GM12874 (cell line): ENCODE results near the gene CPXM2.

Experiments
- TF ChIP-seq, protein P1 (sequence below): IDR thresholded peaks from 2 replicates; pipeline ENCODE4 v1.5.1; 2011; ENCODE audit warnings: low read depth, mild to moderate bottlenecking, control low read depth, low read length, moderate library complexity; ENCODE audit not compliant: insufficient read depth

The CPXM2 gene

DNA sequence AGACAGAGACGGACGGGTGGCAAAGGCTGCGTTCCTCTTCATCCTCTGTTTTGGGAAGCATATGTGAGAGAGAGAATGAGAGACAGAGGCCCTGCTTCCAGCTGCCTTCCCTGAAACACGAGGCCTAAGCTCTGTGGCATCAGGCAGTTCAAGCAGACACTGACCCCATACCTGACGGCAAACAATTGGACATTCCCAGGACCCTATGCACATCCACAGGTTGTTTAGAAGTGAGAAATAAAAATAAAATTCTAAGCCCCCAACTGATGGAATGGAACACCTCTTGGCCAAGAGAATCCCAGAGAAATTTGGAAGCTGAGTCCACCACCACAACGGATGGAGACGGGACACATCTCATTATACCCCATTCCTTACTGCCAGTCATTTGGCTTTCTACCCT lies 105.3 kb downstream of the CPXM2 start:
- TF ChIP-seq, protein P1, sequence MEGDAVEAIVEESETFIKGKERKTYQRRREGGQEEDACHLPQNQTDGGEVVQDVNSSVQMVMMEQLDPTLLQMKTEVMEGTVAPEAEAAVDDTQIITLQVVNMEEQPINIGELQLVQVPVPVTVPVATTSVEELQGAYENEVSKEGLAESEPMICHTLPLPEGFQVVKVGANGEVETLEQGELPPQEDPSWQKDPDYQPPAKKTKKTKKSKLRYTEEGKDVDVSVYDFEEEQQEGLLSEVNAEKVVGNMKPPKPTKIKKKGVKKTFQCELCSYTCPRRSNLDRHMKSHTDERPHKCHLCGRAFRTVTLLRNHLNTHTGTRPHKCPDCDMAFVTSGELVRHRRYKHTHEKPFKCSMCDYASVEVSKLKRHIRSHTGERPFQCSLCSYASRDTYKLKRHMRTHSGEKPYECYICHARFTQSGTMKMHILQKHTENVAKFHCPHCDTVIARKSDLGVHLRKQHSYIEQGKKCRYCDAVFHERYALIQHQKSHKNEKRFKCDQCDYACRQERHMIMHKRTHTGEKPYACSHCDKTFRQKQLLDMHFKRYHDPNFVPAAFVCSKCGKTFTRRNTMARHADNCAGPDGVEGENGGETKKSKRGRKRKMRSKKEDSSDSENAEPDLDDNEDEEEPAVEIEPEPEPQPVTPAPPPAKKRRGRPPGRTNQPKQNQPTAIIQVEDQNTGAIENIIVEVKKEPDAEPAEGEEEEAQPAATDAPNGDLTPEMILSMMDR, result no peak

DNA sequence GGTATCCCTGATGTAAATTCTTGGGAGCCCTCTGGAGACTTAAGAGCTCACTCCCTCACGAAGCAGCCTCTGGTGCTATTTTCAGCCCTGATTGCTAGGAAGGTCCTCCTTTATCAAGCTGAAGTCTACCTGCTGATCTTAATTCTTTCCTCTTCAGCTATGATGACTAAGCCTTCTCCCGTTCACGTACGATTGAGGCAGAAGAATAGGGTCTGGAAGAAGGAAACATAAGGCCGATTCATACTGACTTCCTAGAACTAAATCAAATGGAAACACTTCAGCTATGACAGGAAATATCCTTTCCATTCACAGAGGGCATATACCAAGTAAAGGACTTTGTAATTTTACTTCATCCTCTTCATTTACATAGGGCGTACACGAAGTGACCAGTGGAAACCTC lies 107.0 kb downstream of the CPXM2 start:
- TF ChIP-seq, protein P1, result no peak

DNA sequence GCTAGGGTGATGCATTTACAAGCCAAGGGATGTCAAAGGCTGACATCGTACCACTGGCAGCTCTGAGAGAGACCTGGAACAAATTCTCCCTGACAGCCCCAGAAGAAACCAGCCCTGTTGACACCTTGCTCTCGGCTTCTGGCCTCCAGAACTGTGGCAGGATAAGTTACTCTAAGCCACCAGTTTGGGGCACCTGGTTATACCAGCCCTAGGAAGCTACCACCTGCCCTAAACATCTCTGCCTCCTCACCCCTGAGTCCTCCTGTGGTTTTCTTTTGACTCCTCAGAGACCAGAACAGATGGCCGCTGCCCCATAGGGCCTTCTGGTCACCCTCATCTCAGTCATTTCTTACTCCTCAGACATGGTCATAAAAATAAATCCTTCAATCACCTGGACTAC lies 107.4 kb downstream of the CPXM2 start:
- TF ChIP-seq, protein P1, result no peak

DNA sequence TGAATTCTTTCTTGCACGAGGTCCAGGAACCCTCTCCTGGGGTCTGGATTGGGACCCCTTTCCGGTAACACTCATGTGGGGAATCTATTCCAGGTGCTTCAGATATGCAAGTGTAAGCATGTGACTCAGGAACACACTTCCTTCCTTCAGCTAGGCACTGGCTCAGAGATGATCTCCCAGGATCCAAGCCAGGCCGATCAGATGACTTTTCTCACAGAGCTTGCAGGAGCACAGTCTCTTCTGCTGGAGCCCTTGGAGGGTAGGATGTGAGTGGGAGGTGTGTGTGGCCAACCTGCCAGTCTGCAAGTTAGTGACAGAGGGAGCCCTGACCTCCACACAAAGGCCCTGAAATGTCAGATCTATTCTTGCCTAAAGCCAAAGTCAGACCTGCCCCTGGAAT lies 108.3 kb downstream of the CPXM2 start:
- TF ChIP-seq, protein P1, result no peak

DNA sequence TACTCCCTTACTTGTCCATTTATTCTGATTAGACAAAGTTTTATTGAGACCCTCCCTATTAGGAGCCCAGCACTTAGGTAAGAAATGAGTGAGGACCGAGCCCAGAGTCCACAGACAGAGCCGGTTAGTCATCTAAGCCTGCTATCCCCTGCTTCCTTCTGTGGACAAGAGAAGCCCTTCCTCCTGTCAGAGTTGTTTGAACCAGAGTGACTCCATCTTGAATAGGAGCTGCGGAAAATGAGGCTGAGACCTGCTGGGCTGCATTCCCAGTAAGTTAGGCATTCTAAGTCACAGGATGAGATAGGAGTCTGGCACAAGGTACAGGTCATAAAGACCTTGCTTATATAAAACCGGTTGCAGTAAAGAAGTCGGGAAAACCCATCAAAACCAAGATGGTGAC lies 109.1 kb downstream of the CPXM2 start:
- TF ChIP-seq, protein P1, result no peak

DNA sequence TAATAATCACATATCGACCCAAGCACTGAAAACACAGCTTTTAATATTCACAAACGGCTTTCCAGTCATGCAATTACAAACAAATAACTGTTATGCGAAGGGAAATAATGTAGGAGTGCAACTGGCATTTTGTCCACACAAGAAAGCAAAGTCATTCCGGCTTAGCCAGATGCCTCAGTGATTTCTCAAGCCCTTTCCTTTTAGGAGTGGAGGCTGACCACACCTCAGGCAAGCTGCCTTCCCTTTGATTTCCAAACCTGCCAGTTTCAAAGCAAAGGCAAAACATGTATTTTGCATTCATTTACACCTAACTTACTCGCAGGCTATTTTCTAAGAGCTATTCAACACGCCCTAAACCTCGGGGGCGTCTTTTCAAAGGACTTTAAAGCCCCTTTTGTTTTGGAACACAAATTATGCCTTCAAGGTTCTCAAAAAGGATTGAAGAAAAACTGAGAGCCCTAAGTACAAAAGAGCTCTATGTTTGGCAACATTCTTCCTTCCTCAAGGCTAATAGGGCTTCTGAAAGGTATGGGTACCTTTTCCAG lies 109.6 kb downstream of the CPXM2 start:
- TF ChIP-seq, protein P1, result no peak

DNA sequence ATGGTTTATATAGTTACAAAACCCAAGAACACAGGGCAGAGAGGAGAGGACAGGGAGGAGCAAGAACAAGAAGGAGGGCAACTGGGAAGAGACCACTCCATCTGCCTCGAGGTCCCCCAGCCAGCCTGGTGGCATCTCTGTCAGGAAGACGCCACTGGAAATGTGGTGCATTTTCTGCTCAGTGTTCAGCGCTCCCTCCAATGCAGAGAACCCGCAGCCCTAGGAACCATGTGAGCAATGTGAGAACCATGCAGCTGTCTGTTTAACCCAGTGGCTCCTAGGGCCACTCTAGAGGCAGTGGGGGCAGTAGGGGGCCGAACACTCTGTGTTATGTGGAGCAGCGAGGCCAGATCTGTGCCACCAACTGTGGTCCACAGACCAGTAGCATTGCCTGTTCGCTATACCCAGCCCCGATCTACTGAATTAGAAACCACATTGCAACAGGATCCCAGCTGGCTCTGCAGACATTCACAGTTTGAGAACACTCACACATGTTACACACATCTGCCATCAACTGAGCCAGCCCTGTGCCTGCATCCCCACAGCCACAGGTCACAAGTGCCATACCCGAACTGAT lies 110.2 kb downstream of the CPXM2 start:
- TF ChIP-seq, protein P1, result no peak
